ENCODE measurements around the gene ELF2. TPM values are rescaled to one million over a fixed set of nuclear protein-coding genes. Genes with fewer than 3 reads are reported as not detected.
"Not testable (repeated sequence)": the region's sequence is repeated elsewhere in the genome, so short reads cannot be mapped to it uniquely, and the experiment has no call there.

Gene ELF2
- polyA plus RNA-seq, 1 of the 3 experiments (the other 2 are of a cell fraction) = 14.0 TPM

DNA sequence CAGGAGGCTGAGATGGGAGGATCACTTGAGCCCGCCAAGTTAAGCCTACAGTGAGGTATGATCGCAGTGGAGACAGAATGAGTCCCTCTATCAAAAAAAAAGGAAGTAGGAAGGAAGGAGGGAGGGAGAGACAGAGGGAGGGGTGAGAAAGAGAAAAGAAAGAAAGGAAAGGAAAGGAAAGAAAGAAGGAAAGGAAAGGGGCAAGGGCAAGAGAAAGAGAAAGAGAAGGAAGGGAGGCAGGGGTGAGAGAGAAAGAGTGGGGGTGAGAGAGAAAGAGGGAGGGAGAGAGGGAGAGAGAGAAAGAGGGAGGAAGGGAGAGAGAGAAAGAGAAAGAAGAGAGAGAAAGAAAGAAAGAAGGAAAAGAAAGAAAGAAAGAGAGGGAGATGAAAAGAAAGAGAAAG lies 13.2 kb downstream of the ELF2 start:
- TF ChIP-seq FOXJ3 (CRISPR knock-in tag; IDR thresholded peaks at IDR 0.05) = no peak
- TF ChIP-seq, protein P1, sequence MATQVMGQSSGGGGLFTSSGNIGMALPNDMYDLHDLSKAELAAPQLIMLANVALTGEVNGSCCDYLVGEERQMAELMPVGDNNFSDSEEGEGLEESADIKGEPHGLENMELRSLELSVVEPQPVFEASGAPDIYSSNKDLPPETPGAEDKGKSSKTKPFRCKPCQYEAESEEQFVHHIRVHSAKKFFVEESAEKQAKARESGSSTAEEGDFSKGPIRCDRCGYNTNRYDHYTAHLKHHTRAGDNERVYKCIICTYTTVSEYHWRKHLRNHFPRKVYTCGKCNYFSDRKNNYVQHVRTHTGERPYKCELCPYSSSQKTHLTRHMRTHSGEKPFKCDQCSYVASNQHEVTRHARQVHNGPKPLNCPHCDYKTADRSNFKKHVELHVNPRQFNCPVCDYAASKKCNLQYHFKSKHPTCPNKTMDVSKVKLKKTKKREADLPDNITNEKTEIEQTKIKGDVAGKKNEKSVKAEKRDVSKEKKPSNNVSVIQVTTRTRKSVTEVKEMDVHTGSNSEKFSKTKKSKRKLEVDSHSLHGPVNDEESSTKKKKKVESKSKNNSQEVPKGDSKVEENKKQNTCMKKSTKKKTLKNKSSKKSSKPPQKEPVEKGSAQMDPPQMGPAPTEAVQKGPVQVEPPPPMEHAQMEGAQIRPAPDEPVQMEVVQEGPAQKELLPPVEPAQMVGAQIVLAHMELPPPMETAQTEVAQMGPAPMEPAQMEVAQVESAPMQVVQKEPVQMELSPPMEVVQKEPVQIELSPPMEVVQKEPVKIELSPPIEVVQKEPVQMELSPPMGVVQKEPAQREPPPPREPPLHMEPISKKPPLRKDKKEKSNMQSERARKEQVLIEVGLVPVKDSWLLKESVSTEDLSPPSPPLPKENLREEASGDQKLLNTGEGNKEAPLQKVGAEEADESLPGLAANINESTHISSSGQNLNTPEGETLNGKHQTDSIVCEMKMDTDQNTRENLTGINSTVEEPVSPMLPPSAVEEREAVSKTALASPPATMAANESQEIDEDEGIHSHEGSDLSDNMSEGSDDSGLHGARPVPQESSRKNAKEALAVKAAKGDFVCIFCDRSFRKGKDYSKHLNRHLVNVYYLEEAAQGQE (IDR thresholded peaks at IDR 0.05; ENCODE audit: low read depth, low read length) = no peak
- TF ChIP-seq CTCF (IDR thresholded peaks at IDR 0.05) = no peak
- TF ChIP-seq RCOR1 (IDR thresholded peaks at IDR 0.05; ENCODE audit: low read length) = no peak
- no peak for TF ChIP-seq GATA2 (CRISPR knock-in tag; IDR thresholded peaks at IDR 0.05)
- TF ChIP-seq ZBTB33 (IDR thresholded peaks at IDR 0.05; ENCODE audit: borderline replicate concordance, low read depth) = no peak
- TF ChIP-seq MEF2A (IDR thresholded peaks at IDR 0.05; ENCODE audit: borderline replicate concordance, low read depth) = no peak
- TF ChIP-seq, protein P2, sequence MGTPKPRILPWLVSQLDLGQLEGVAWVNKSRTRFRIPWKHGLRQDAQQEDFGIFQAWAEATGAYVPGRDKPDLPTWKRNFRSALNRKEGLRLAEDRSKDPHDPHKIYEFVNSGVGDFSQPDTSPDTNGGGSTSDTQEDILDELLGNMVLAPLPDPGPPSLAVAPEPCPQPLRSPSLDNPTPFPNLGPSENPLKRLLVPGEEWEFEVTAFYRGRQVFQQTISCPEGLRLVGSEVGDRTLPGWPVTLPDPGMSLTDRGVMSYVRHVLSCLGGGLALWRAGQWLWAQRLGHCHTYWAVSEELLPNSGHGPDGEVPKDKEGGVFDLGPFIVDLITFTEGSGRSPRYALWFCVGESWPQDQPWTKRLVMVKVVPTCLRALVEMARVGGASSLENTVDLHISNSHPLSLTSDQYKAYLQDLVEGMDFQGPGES (IDR thresholded peaks at IDR 0.05; ENCODE audit: low read depth, low read length) = no peak
- no peak for TF ChIP-seq PBX3 (IDR thresholded peaks at IDR 0.05)
- no peak for TF ChIP-seq SIN3A (IDR thresholded peaks at IDR 0.05; ENCODE audit: borderline replicate concordance, low read depth, low read length)
- no peak for TF ChIP-seq JUND (IDR thresholded peaks at IDR 0.05)
- TF ChIP-seq EZH2phosphoT487 (IDR thresholded peaks at IDR 0.05; ENCODE audit: borderline replicate concordance, low read depth) = no peak
- CTCF ChIA-PET = no interaction called here
- Histone ChIP-seq H3K27ac (ENCODE audit: low read depth in 2 of 2, low read length in 1 of 2) (no peak overlapping the region), H3K4me3 (ENCODE audit: low read depth in 2 of 2, low read length in 1 of 2) (no peak overlapping the region), H3K9me2 (no peaks in the 10 kb centered on the region), H3K9me3 (no peaks in the 10 kb centered on the region), H3K36me3 (replicated peaks in 1 of 2; ENCODE audit: control insufficient read depth in 1 of 2, insufficient read depth in 2 of 2, low read length in 1 of 2) (no peaks in the 10 kb centered on the region), H3K79me2 (ENCODE audit: insufficient read depth) (peaks cover 85% of the 10 kb centered on the region), H3K27me3 (ENCODE audit: insufficient read depth) (no peaks in the 10 kb centered on the region), H4K20me1 (ENCODE audit: insufficient read depth) (peaks cover 15% of the 10 kb centered on the region; the same call in 1 of the 2 replicates), H3K4me2 (no peak overlapping the region), H3K4me1 (ENCODE audit: control insufficient read depth in 1 of 2, insufficient read depth in 2 of 2, low read depth in 1 of 2, low read length in 1 of 2) (no peaks in the 10 kb centered on the region; a peak in 2 of 4 replicates), H3F3A (replicated peaks; ENCODE audit: insufficient read depth) (peaks cover 8% of the 10 kb centered on the region), H3K9ac (no peak overlapping the region), H2AFZ (ENCODE audit: low read depth) (no peak overlapping the region)
- no peak for DNase-seq
- 100% methylated on average over 2 of the region's 2 CpGs for WGBS (ENCODE audit: low lambda C conversion rate)
- POLR2A ChIA-PET = no interaction called here

GRCh38 chr4:139157977-139158376 lies 19.0 kb downstream of the ELF2 start:
- H3K4me3 ChIP-seq (ENCODE audit: low read depth in 2 of 2, low read length in 1 of 2); H3K9me3 ChIP-seq; H3K36me3 ChIP-seq (replicated peaks in 1 of 2; ENCODE audit: control insufficient read depth in 1 of 2, insufficient read depth in 2 of 2, low read length in 1 of 2); H3K27ac ChIP-seq (ENCODE audit: low read depth in 2 of 2, low read length in 1 of 2); H2AFZ ChIP-seq (ENCODE audit: low read depth); H3K4me2 ChIP-seq; H3K9me2 ChIP-seq; H3K9ac ChIP-seq; DNase-seq; H3K4me1 ChIP-seq (ENCODE audit: control insufficient read depth in 1 of 2, insufficient read depth in 2 of 2, low read depth in 1 of 2, low read length in 1 of 2); H3K27me3 ChIP-seq (ENCODE audit: insufficient read depth); H3F3A ChIP-seq (replicated peaks; ENCODE audit: insufficient read depth); H4K20me1 ChIP-seq (ENCODE audit: insufficient read depth): not testable (repeated sequence)
- 97% methylated on average over 9 of the region's 9 CpGs for WGBS (ENCODE audit: low lambda C conversion rate)
- POLR2A ChIA-PET = interaction anchor here (0.6 kb wide), 1 partner anchor 124 kb away, joined by 3 read pairs; no protein-coding TSS in a partner anchor
- peaks cover 64% of the 10 kb centered on the region for H3K79me2 ChIP-seq (ENCODE audit: insufficient read depth)
- CTCF ChIA-PET = interaction anchor here (1.2 kb wide), 1 partner anchor 10 kb away, joined by 4 read pairs; no protein-coding TSS in a partner anchor
